ENCODE data around the gene KCNB1. TPM values are rescaled to one million over a fixed set of nuclear protein-coding genes. Genes with fewer than 3 reads are reported as not detected.

Gene KCNB1
- total RNA-seq, 1 experiment from 2014 or later: 0.68 TPM

- no peaks in the 10 kb centered on the region for H3K79me1 ChIP-seq (ENCODE audit: insufficient read depth, low read depth, low read length, poor library complexity, severe bottlenecking)
- Mint-ChIP-seq H3K9me3 (no peaks in the 10 kb centered on the region; a peak in 1 of 5 replicates), H3K4me1 (no peaks in the 10 kb centered on the region), H3K27ac (no peak overlapping the region), H3K36me3 (ENCODE audit: insufficient read depth in 1 of 3, low read depth in 3 of 3) (no peaks in the 10 kb centered on the region), H3K4me3 (no peak overlapping the region), H3K27me3 (ENCODE audit: low read depth) (peaks cover 43% of the 10 kb centered on the region)
- no peak for TF ChIP-seq CTCF (conservative IDR thresholded peaks at IDR 0.05)
- H3K23me2 ChIP-seq (ENCODE audit: insufficient read length, low read depth, low read length, poor library complexity, severe bottlenecking): no peaks in the 10 kb centered on the region
- H3K4ac ChIP-seq (ENCODE audit: low read depth, low read length): no peak overlapping the region
- H2AFZ ChIP-seq (ENCODE audit: low read length): no peak overlapping the region
- no peak overlapping the region for H3K27ac ChIP-seq (ENCODE audit: insufficient read length, low read depth, low read length)
- H4K91ac ChIP-seq (ENCODE audit: insufficient read length, low read depth, low read length): no peak overlapping the region
- H2BK12ac ChIP-seq (ENCODE audit: insufficient read length, low read depth, low read length): no peak overlapping the region
- no peak for DNase-seq
- H3K18ac ChIP-seq (ENCODE audit: insufficient read length, low read depth, low read length): no peak overlapping the region
- no peak overlapping the region for H3K9ac ChIP-seq (ENCODE audit: extremely low read depth, insufficient read length, low read length)
- H2BK20ac ChIP-seq (ENCODE audit: low read depth, low read length, poor library complexity, severe bottlenecking): no peak overlapping the region
- no peak overlapping the region for H2BK5ac ChIP-seq (ENCODE audit: insufficient read length, low read length)
- no peak overlapping the region for H2BK15ac ChIP-seq (ENCODE audit: low read depth, low read length)
- H2BK120ac ChIP-seq (ENCODE audit: low read depth, low read length, poor library complexity, severe bottlenecking): no peak overlapping the region
- H3K27me3 ChIP-seq (ENCODE audit: insufficient read depth, low read length): no peaks in the 10 kb centered on the region
- no peak overlapping the region for H4K8ac ChIP-seq (replicated peaks; ENCODE audit: insufficient read length, low read depth, low read length)
- H3T11ph ChIP-seq (ENCODE audit: low read length): no peak overlapping the region
- WGBS (ENCODE audit: extremely low coverage, insufficient read length, low lambda C conversion rate): no CpG with 5 or more reads among the region's 1 CpG
- H4K5ac ChIP-seq (ENCODE audit: insufficient read length, low read depth, low read length): no peak overlapping the region
- H4K20me1 ChIP-seq (ENCODE audit: control insufficient read depth, insufficient read depth, insufficient read length): no peaks in the 10 kb centered on the region
- H2AK5ac ChIP-seq (ENCODE audit: insufficient read length, low read length): no peak overlapping the region
- no peak overlapping the region for H3K56ac ChIP-seq (ENCODE audit: insufficient read length, low read depth, low read length)
- H3K23ac ChIP-seq (ENCODE audit: insufficient read length, low read depth, low read length): no peak overlapping the region
- no peaks in the 10 kb centered on the region for H3K79me2 ChIP-seq (ENCODE audit: insufficient read depth, low read length)
- no peaks in the 10 kb centered on the region for H3K4me1 ChIP-seq (ENCODE audit: insufficient read depth, low read length)
- no peak overlapping the region for H3K4me2 ChIP-seq (ENCODE audit: insufficient read depth, insufficient read length, low read length)
- H3K14ac ChIP-seq (ENCODE audit: insufficient read depth, low read length): no peak overlapping the region
- H3K9me3 ChIP-seq (ENCODE audit: control insufficient read depth, low read depth, low read length): no peaks in the 10 kb centered on the region
Observed at GRCh38 chr20:49490689-49491088, 8.2 kb upstream of the KCNB1 start.

Measured in H9 (cell line).